ENCODE data around the gene RGS7. TPM values are rescaled to one million over a fixed set of nuclear protein-coding genes. Genes with fewer than 3 reads are reported as not detected.
"Not testable (repeated sequence)": the region's sequence is repeated elsewhere in the genome, so short reads cannot be mapped to it uniquely, and the experiment has no call there.

The RGS7 gene
- polyA plus RNA-seq, 2 of the 4 experiments (the other 2 are of a cell fraction), result 0.08 TPM; not detected in 1

- no peak for TF ChIP-seq HES2 (IDR thresholded peaks at IDR 0.05)
- TF ChIP-seq NFE2L2 (conservative IDR thresholded peaks at IDR 0.05; ENCODE audit: low read length), result no peak
- no peak for TF ChIP-seq NR3C1 (IDR thresholded peaks at IDR 0.05)
- TF ChIP-seq JUNB (IDR thresholded peaks at IDR 0.05), result no peak
Measured at GRCh38 chr1:240784776-240785175, 572.2 kb downstream of the RGS7 start (continued).

GRCh38 chr1:240783728-240784137, 573.3 kb downstream of the RGS7 start:
- Histone ChIP-seq H3K4me2 (peak overlapping the region; percentile 60), H3K27ac (peak overlapping the region; percentile 21 to 72; a peak in 4 of 6 replicates), H3K4me1 (peaks cover 14% of the 10 kb centered on the region; the same call in 2 of the 3 replicates)
- TF ChIP-seq JUNB (IDR thresholded peaks at IDR 0.05) (peak; percentile 57; the same call in 1 of the 2 replicates), JUN (IDR thresholded peaks at IDR 0.05) (peak in 1 of 2 experiments; percentile 37; a peak in 1 of 5 replicates), GATA3 (IDR thresholded peaks at IDR 0.05; ENCODE audit: borderline replicate concordance) (peak; percentile 41; the same call in 1 of the 2 replicates), FOSL2 (IDR thresholded peaks at IDR 0.05) (peak; percentile 37; the same call in 1 of the 2 replicates)
- H3K9me3 ChIP-seq; FAIRE-seq; POLR2A ChIA-PET; H3K4me3 ChIP-seq; TF ChIP-seq FOSL2 (CRISPR knock-in tag; IDR thresholded peaks at IDR 0.05): not testable (repeated sequence)
- CTCF ChIA-PET, result interaction anchor here (0.7 kb wide), 1 partner anchor 1545 kb away, joined by 3 read pairs; no protein-coding TSS in a partner anchor
- ATAC-seq (peak; percentile 34 to 69; a peak in 3 of 6 replicates), DNase-seq (ENCODE audit: low read depth in 1 of 2, low spot score in 1 of 2) (peak; percentile 38 to 58)
- 5% methylated on average over 7 of the region's 7 CpGs for WGBS (ENCODE audit: missing lambda C conversion rate)

- Histone ChIP-seq H3K4me3 (no peak overlapping the region), H3K4me1 (no peaks in the 10 kb centered on the region), H3K4me2 (no peak overlapping the region), H3K9me3 (no peaks in the 10 kb centered on the region), H3K27ac (no peak overlapping the region)
- ATAC-seq (no peak), DNase-seq (ENCODE audit: low read depth in 1 of 2, low spot score in 1 of 2) (no peak), FAIRE-seq (no peak)
- TF ChIP-seq JUN (IDR thresholded peaks at IDR 0.05) (no peak), CBX8 (IDR thresholded peaks at IDR 0.05) (no peak), JUNB (IDR thresholded peaks at IDR 0.05) (no peak), PBX3 (IDR thresholded peaks at IDR 0.05) (no peak), REST (IDR thresholded peaks at IDR 0.05) (no peak), EP300 (IDR thresholded peaks at IDR 0.05) (no peak), TFCP2L1 (CRISPR knock-in tag; IDR thresholded peaks at IDR 0.05) (no peak), MAZ (IDR thresholded peaks at IDR 0.05; ENCODE audit: borderline replicate concordance, low read depth, low read length) (no peak), HOXA7 (CRISPR knock-in tag; IDR thresholded peaks at IDR 0.05) (no peak), NR3C1 (IDR thresholded peaks at IDR 0.05) (no peak), HEYL (CRISPR knock-in tag; IDR thresholded peaks at IDR 0.05) (no peak), CHD2 (IDR thresholded peaks at IDR 0.05; ENCODE audit: low read length, partially characterized antibody) (no peak)
- CTCF ChIA-PET, result no interaction called here
- 46% methylated on average over 2 of the region's 2 CpGs for WGBS (ENCODE audit: missing lambda C conversion rate)
- POLR2A ChIA-PET, result no interaction called here
Measured at GRCh38 chr1:240776237-240776636, 580.8 kb downstream of the RGS7 start.

GRCh38 chr1:240772131-240772530, 584.9 kb downstream of the RGS7 start:
- POLR2A ChIA-PET, result no interaction called here
- Histone ChIP-seq H3K4me2 (no peak overlapping the region), H3K27ac (no peak overlapping the region), H3K4me1 (no peaks in the 10 kb centered on the region), H3K4me3 (no peak overlapping the region), H3K9me3 (no peaks in the 10 kb centered on the region)
- ATAC-seq, result no peak
- CTCF ChIA-PET, result interaction anchor here (0.7 to 1.6 kb wide), 3 partner anchors 22 to 175 kb away, joined by 3 read pairs; no protein-coding TSS in a partner anchor
- DNase-seq (ENCODE audit: low read depth in 1 of 2, low spot score in 1 of 2), result no peak
- FAIRE-seq, result no peak
- WGBS (ENCODE audit: missing lambda C conversion rate), result 45% methylated on average over 3 of the region's 3 CpGs
- TF ChIP-seq SREBF2 (IDR thresholded peaks at IDR 0.05), result no peak
- TF ChIP-seq FOSB (CRISPR knock-in tag; IDR thresholded peaks at IDR 0.05), result no peak
- no peak for TF ChIP-seq CEBPB (IDR thresholded peaks at IDR 0.05)
- no peak for TF ChIP-seq CBX2 (IDR thresholded peaks at IDR 0.05; ENCODE audit: borderline replicate concordance, low read depth)
- TF ChIP-seq KDM1A (IDR thresholded peaks at IDR 0.05; ENCODE audit: low read depth), result no peak
- no peak for TF ChIP-seq ELK1 (IDR thresholded peaks at IDR 0.05; ENCODE audit: low read depth, low read length)
- TF ChIP-seq ESRRA (IDR thresholded peaks at IDR 0.05; ENCODE audit: borderline replicate concordance, low read length), result no peak
- TF ChIP-seq NPAS2 (CRISPR knock-in tag; IDR thresholded peaks at IDR 0.05; ENCODE audit: borderline replicate concordance), result no peak
- TF ChIP-seq PHF8 (IDR thresholded peaks at IDR 0.05; ENCODE audit: borderline replicate concordance, low read depth), result no peak
- TF ChIP-seq CBX8 (IDR thresholded peaks at IDR 0.05), result no peak
